ENCODE results near the gene ZNF419. TPM values are rescaled to one million over a fixed set of nuclear protein-coding genes. Genes with fewer than 3 reads are reported as not detected.
A peak's percentile ranks its signal among the peaks of the same experiment; 100 is the strongest.
"Not testable (repeated sequence)": the region's sequence is repeated elsewhere in the genome, so short reads cannot be mapped to it uniquely, and the experiment has no call there.

Gene ZNF419
- polyA plus RNA-seq (2013, experiment 1 of 2): 9.4 TPM
- polyA plus RNA-seq (2013, experiment 2 of 2): 10.0 TPM

- H3K9me3 ChIP-seq (ENCODE audit: control insufficient read depth, low read length); H3K27ac ChIP-seq (ENCODE audit: low read depth, low read length, severe bottlenecking); H3K4me1 ChIP-seq (ENCODE audit: control insufficient read depth, insufficient read depth, low read length, poor library complexity, severe bottlenecking): not testable (repeated sequence)
- peaks cover 26% of the 10 kb centered on the region for H3K36me3 ChIP-seq (ENCODE audit: control insufficient read depth, insufficient read depth, low read length)
- WGBS, 2 experiments (ENCODE audit: insufficient coverage in 2 of 2): 3 to 4% methylated on average over 35 to 38 of the region's 69 CpGs
- peak within 1 kb of the TSS; percentile 82 for H3K4me3 ChIP-seq (ENCODE audit: extremely low read depth, insufficient read depth, low read length, poor library complexity, severe bottlenecking)
These were observed at the start of gene ZNF419 for GRCh38 chr19:57487477-57488298. TSS of gene ZNF419 (plus strand) at chr19:57487750. CDS start at chr19:57487951, 201 bp downstream.

GRCh38 chr19:57437931-57438330 is 49.6 kb upstream of the ZNF419 start:
- 91 to 92% methylated on average over 3 to 4 of the region's 4 CpGs for WGBS, 2 experiments (ENCODE audit: insufficient coverage in 2 of 2)
- no peaks in the 10 kb centered on the region for H3K4me1 ChIP-seq (ENCODE audit: control insufficient read depth, insufficient read depth, low read length, poor library complexity, severe bottlenecking)
- no peak overlapping the region for H3K4me3 ChIP-seq (ENCODE audit: extremely low read depth, insufficient read depth, low read length, poor library complexity, severe bottlenecking)
- H3K36me3 ChIP-seq (ENCODE audit: control insufficient read depth, insufficient read depth, low read length): peaks cover 32% of the 10 kb centered on the region
- no peak overlapping the region for H3K27ac ChIP-seq (ENCODE audit: low read depth, low read length, severe bottlenecking)
- H3K9me3 ChIP-seq (ENCODE audit: control insufficient read depth, low read length): no peaks in the 10 kb centered on the region

GRCh38 chr19:57438925-57439324 is 48.6 kb upstream of the ZNF419 start:
- no peak overlapping the region for H3K4me3 ChIP-seq (ENCODE audit: extremely low read depth, insufficient read depth, low read length, poor library complexity, severe bottlenecking)
- H3K4me1 ChIP-seq (ENCODE audit: control insufficient read depth, insufficient read depth, low read length, poor library complexity, severe bottlenecking): no peaks in the 10 kb centered on the region
- WGBS, 2 experiments (ENCODE audit: insufficient coverage in 2 of 2): 94 to 99% methylated on average over 7 to 9 of the region's 9 CpGs
- peaks cover 42% of the 10 kb centered on the region for H3K36me3 ChIP-seq (ENCODE audit: control insufficient read depth, insufficient read depth, low read length)
- H3K9me3 ChIP-seq (ENCODE audit: control insufficient read depth, low read length): no peaks in the 10 kb centered on the region
- H3K27ac ChIP-seq (ENCODE audit: low read depth, low read length, severe bottlenecking): no peak overlapping the region

GRCh38 chr19:57441979-57442752 is 45.4 kb upstream of the ZNF419 start:
- Histone ChIP-seq H3K36me3 (ENCODE audit: control insufficient read depth, insufficient read depth, low read length) (peaks cover 73% of the 10 kb centered on the region), H3K9me3 (ENCODE audit: control insufficient read depth, low read length) (peaks cover 5% of the 10 kb centered on the region), H3K4me1 (ENCODE audit: control insufficient read depth, insufficient read depth, low read length, poor library complexity, severe bottlenecking) (no peaks in the 10 kb centered on the region), H3K4me3 (ENCODE audit: extremely low read depth, insufficient read depth, low read length, poor library complexity, severe bottlenecking) (no peak overlapping the region), H3K27ac (ENCODE audit: low read depth, low read length, severe bottlenecking) (peak overlapping the region; percentile 11)
- 91 to 94% methylated on average over 2 to 4 of the region's 7 CpGs for WGBS, 2 experiments (ENCODE audit: insufficient coverage in 2 of 2)

GRCh38 chr19:57443121-57443696 is 44.3 kb upstream of the ZNF419 start:
- peaks cover 69% of the 10 kb centered on the region for H3K36me3 ChIP-seq (ENCODE audit: control insufficient read depth, insufficient read depth, low read length)

GRCh38 chr19:57452307-57452706 is 35.2 kb upstream of the ZNF419 start:
- no peaks in the 10 kb centered on the region for H3K4me1 ChIP-seq (ENCODE audit: control insufficient read depth, insufficient read depth, low read length, poor library complexity, severe bottlenecking)
- peaks cover 6% of the 10 kb centered on the region for H3K36me3 ChIP-seq (ENCODE audit: control insufficient read depth, insufficient read depth, low read length)
- peaks cover 5% of the 10 kb centered on the region for H3K9me3 ChIP-seq (ENCODE audit: control insufficient read depth, low read length)
- WGBS, 2 experiments (ENCODE audit: insufficient coverage in 2 of 2): no CpG with 5 or more reads among the region's 3 CpGs
- H3K4me3 ChIP-seq (ENCODE audit: extremely low read depth, insufficient read depth, low read length, poor library complexity, severe bottlenecking): no peak overlapping the region
- no peak overlapping the region for H3K27ac ChIP-seq (ENCODE audit: low read depth, low read length, severe bottlenecking)

More at GRCh38 chr19:57443121-57443696, 44.3 kb upstream of the ZNF419 start:
- Histone ChIP-seq H3K27ac (ENCODE audit: low read depth, low read length, severe bottlenecking) (no peak overlapping the region), H3K4me1 (ENCODE audit: control insufficient read depth, insufficient read depth, low read length, poor library complexity, severe bottlenecking) (no peaks in the 10 kb centered on the region), H3K9me3 (ENCODE audit: control insufficient read depth, low read length) (peaks cover 5% of the 10 kb centered on the region), H3K4me3 (ENCODE audit: extremely low read depth, insufficient read depth, low read length, poor library complexity, severe bottlenecking) (no peak overlapping the region)
- WGBS, 2 experiments (ENCODE audit: insufficient coverage in 2 of 2): 69 to 97% methylated on average over 3 to 4 of the region's 5 CpGs

- H3K4me1 ChIP-seq (ENCODE audit: control insufficient read depth, insufficient read depth, low read length, poor library complexity, severe bottlenecking): no peaks in the 10 kb centered on the region
- 65 to 91% methylated on average over 4 of the region's 5 CpGs for WGBS, 2 experiments (ENCODE audit: insufficient coverage in 2 of 2)
- peaks cover 23% of the 10 kb centered on the region for H3K9me3 ChIP-seq (ENCODE audit: control insufficient read depth, low read length)
- no peak overlapping the region for H3K4me3 ChIP-seq (ENCODE audit: extremely low read depth, insufficient read depth, low read length, poor library complexity, severe bottlenecking)
- H3K27ac ChIP-seq (ENCODE audit: low read depth, low read length, severe bottlenecking): no peak overlapping the region
- peaks cover 13% of the 10 kb centered on the region for H3K36me3 ChIP-seq (ENCODE audit: control insufficient read depth, insufficient read depth, low read length)
These were observed 21.7 kb upstream of the ZNF419 start for GRCh38 chr19:57465680-57466381.

GRCh38 chr19:57466489-57466888 is 21.1 kb upstream of the ZNF419 start:
- Histone ChIP-seq H3K9me3 (ENCODE audit: control insufficient read depth, low read length) (peaks cover 30% of the 10 kb centered on the region), H3K4me1 (ENCODE audit: control insufficient read depth, insufficient read depth, low read length, poor library complexity, severe bottlenecking) (no peaks in the 10 kb centered on the region), H3K4me3 (ENCODE audit: extremely low read depth, insufficient read depth, low read length, poor library complexity, severe bottlenecking) (no peak overlapping the region), H3K27ac (ENCODE audit: low read depth, low read length, severe bottlenecking) (no peak overlapping the region), H3K36me3 (ENCODE audit: control insufficient read depth, insufficient read depth, low read length) (peaks cover 15% of the 10 kb centered on the region)
- 94 to 95% methylated on average over 3 of the region's 5 CpGs for WGBS, 2 experiments (ENCODE audit: insufficient coverage in 2 of 2)

GRCh38 chr19:57473646-57474045 is 13.9 kb upstream of the ZNF419 start:
- peaks cover 53% of the 10 kb centered on the region for H3K36me3 ChIP-seq (ENCODE audit: control insufficient read depth, insufficient read depth, low read length)
- peaks cover 68% of the 10 kb centered on the region for H3K9me3 ChIP-seq (ENCODE audit: control insufficient read depth, low read length)
- H3K4me1 ChIP-seq (ENCODE audit: control insufficient read depth, insufficient read depth, low read length, poor library complexity, severe bottlenecking): no peaks in the 10 kb centered on the region
- no peak overlapping the region for H3K27ac ChIP-seq (ENCODE audit: low read depth, low read length, severe bottlenecking)
- no peak overlapping the region for H3K4me3 ChIP-seq (ENCODE audit: extremely low read depth, insufficient read depth, low read length, poor library complexity, severe bottlenecking)
- 90 to 93% methylated on average over 2 to 4 of the region's 4 CpGs for WGBS, 2 experiments (ENCODE audit: insufficient coverage in 2 of 2)

Data from mesodermal cell (in vitro differentiated cells).